Measurements from ENCODE around the gene CYB561. TPM values are rescaled to one million over a fixed set of nuclear protein-coding genes. Genes with fewer than 3 reads are reported as not detected.

Gene CYB561
- total and polyA plus RNA-seq, 2 donors (not counting 1 experiment from before 2014, with no cell fraction given): 3.5 to 4.9 TPM

DNA sequence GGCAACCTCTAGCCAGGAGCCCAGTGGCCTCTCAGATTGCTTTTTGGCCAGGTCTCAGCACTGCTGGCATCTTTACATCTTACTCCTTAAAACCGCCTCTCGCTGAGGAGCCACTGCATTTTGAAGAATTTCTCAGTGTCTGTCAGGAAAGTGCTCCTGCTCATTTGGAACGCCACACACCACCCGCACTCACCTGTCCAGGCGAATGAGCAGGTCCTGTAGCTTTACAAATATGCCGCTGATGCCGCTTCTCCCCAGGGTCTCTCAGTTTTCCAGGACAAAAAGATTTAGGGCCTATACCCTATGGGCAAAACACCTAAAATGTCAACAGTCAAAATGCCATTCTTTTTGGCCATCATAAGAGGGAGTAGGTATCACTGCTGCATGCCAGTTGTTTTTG is 22.1 kb downstream of the CYB561 start:
- WGBS (ENCODE audit: insufficient coverage): 89% methylated on average over 5 of the region's 7 CpGs
- peaks cover 0 to 8% of the 10 kb centered on the region in 2 donors for H3K4me1 ChIP-seq (ENCODE audit: control insufficient read depth in 2 of 2, insufficient read depth in 2 of 2, low read length in 2 of 2)
- Mint-ChIP-seq H3K4me3 (no peak overlapping the region), H3K9me3 (ENCODE audit: insufficient read depth) (no peaks in the 10 kb centered on the region), H3K27me3 (peaks cover 10% of the 10 kb centered on the region), H3K27ac (no peak overlapping the region), H3K4me1 (peaks cover 12% of the 10 kb centered on the region)
- DNase-seq (no peak), ATAC-seq (ENCODE audit: low read depth) (no peak)
- H3K4me3 ChIP-seq (ENCODE audit: control extremely low read depth in 1 of 5, extremely low read depth in 1 of 5, insufficient read depth in 1 of 5, low read depth in 2 of 5, low read length in 4 of 5): no peak overlapping the region
- no peaks in the 10 kb centered on the region for H3K79me2 ChIP-seq (ENCODE audit: control insufficient read depth, insufficient read depth, low read length)
- TF ChIP-seq, protein P1, sequence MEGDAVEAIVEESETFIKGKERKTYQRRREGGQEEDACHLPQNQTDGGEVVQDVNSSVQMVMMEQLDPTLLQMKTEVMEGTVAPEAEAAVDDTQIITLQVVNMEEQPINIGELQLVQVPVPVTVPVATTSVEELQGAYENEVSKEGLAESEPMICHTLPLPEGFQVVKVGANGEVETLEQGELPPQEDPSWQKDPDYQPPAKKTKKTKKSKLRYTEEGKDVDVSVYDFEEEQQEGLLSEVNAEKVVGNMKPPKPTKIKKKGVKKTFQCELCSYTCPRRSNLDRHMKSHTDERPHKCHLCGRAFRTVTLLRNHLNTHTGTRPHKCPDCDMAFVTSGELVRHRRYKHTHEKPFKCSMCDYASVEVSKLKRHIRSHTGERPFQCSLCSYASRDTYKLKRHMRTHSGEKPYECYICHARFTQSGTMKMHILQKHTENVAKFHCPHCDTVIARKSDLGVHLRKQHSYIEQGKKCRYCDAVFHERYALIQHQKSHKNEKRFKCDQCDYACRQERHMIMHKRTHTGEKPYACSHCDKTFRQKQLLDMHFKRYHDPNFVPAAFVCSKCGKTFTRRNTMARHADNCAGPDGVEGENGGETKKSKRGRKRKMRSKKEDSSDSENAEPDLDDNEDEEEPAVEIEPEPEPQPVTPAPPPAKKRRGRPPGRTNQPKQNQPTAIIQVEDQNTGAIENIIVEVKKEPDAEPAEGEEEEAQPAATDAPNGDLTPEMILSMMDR (IDR thresholded peaks at IDR 0.05): no peak
- no peak for TF ChIP-seq EZH2 (IDR thresholded peaks at IDR 0.05; ENCODE audit: borderline replicate concordance, insufficient read depth, low read depth, low read length, poor library complexity, severe bottlenecking)
- no peak overlapping the region for H3K27ac ChIP-seq (ENCODE audit: low read length in 2 of 2)
- no peak overlapping the region for H3K9ac ChIP-seq (ENCODE audit: low read length)
- no peak overlapping the region for H2AFZ ChIP-seq (ENCODE audit: insufficient read depth, low read depth, low read length, poor library complexity, severe bottlenecking)
- ChIA-PET CTCF (interaction anchor here (0.5 to 8.7 kb wide), 6 partner anchors 10 to 287 kb away, joined by 3 to 158 read pairs (median 28); partner anchors contain the start of gene ACE), POLR2A (interaction anchor here (0.6 kb wide), 1 partner anchor 204 kb away, joined by 3 read pairs; no protein-coding TSS in a partner anchor)
- H3K9me3 ChIP-seq (ENCODE audit: control extremely low read depth in 1 of 3, control insufficient read depth in 2 of 3, insufficient read depth in 1 of 3, low read length in 2 of 3): no peaks in the 10 kb centered on the region
- intact Hi-C loops (cut with micrococcal nuclease): no loop called here
- no peaks in the 10 kb centered on the region for H3K36me3 ChIP-seq (replicated peaks in 1 of 2; ENCODE audit: control extremely low read depth in 1 of 2, control insufficient read depth in 1 of 2, extremely low read depth in 1 of 2, insufficient read depth in 2 of 2, low read length in 1 of 2)
- H3K4me2 ChIP-seq (replicated peaks; ENCODE audit: low read depth, low read length, poor library complexity, severe bottlenecking): no peak overlapping the region
- H3K27me3 ChIP-seq (replicated peaks in 1 of 4; ENCODE audit: control extremely low read depth in 1 of 4, control insufficient read depth in 3 of 4, insufficient read depth in 4 of 4, low read length in 3 of 4): no peaks in the 10 kb centered on the region
- no peaks in the 10 kb centered on the region for H4K20me1 ChIP-seq (ENCODE audit: control insufficient read depth, insufficient read depth, low read length, poor library complexity, severe bottlenecking)

DNA sequence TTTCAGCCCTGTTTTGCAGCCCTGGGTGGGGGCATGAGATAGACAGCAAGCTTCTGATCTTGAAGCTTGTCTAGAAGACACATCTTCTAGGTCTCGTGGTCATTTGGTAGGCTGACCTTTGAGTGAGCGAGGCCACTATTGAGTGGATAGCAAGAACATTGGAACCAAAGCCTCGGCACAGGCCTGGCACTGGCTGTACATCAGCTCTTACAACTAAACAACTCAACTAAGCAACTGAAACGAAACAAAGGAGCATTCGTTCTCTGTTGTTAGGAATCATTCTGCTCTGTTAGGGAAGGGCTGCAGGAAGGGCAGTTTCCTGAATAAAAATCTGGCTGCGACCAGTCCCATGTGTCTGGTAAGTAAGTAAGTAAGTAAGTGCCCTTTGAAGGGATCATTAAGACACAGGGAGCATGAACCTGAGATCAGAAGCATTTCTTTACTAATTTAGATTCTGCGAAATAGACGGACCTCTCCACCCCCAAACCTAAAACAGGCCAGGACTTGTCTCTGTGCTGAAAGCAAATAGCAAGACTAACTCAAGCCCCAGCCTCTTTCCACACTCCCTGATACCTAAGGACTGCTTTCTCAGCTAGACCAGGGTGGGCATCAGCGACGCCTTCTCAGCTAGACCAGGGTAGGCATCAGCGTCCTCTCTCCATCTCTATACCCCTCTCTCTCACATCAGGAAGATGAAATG is 22.7 kb downstream of the CYB561 start:
- POLR2A ChIA-PET: interaction anchor here (0.6 kb wide), 1 partner anchor 205 kb away, joined by 3 read pairs; no protein-coding TSS in a partner anchor
- WGBS (ENCODE audit: insufficient coverage): 74% methylated on average over 9 of the region's 11 CpGs
- peaks cover 12% of the 10 kb centered on the region for H3K4me1 Mint-ChIP-seq

More for the DNA sequence above, 22.7 kb downstream of the CYB561 start:
- H3K4me3 Mint-ChIP-seq: no peak overlapping the region
- intact Hi-C loops (cut with micrococcal nuclease): no loop called here
- no peak overlapping the region for H3K9ac ChIP-seq (ENCODE audit: low read length)
- H3K4me2 ChIP-seq (replicated peaks; ENCODE audit: low read depth, low read length, poor library complexity, severe bottlenecking): no peak overlapping the region
- H3K27me3 Mint-ChIP-seq: peaks cover 10% of the 10 kb centered on the region
- no peak overlapping the region for H2AFZ ChIP-seq (ENCODE audit: insufficient read depth, low read depth, low read length, poor library complexity, severe bottlenecking)
- H3K27ac ChIP-seq (ENCODE audit: low read length in 2 of 2): no peak overlapping the region
- CTCF ChIA-PET: interaction anchor here (0.5 to 8.7 kb wide), 6 partner anchors 9 to 287 kb away, joined by 3 to 158 read pairs (median 28); partner anchors contain the start of gene ACE
- H3K4me3 ChIP-seq (ENCODE audit: control extremely low read depth in 1 of 5, extremely low read depth in 1 of 5, insufficient read depth in 1 of 5, low read depth in 2 of 5, low read length in 4 of 5): no peak overlapping the region
- no peak for TF ChIP-seq EZH2 (IDR thresholded peaks at IDR 0.05; ENCODE audit: borderline replicate concordance, insufficient read depth, low read depth, low read length, poor library complexity, severe bottlenecking)
- TF ChIP-seq, protein P1 (IDR thresholded peaks at IDR 0.05): no peak
- no peaks in the 10 kb centered on the region for H3K79me2 ChIP-seq (ENCODE audit: control insufficient read depth, insufficient read depth, low read length)
- H3K36me3 ChIP-seq (replicated peaks in 1 of 2; ENCODE audit: control extremely low read depth in 1 of 2, control insufficient read depth in 1 of 2, extremely low read depth in 1 of 2, insufficient read depth in 2 of 2, low read length in 1 of 2): no peaks in the 10 kb centered on the region
- no peak for DNase-seq
- H3K4me1 ChIP-seq (ENCODE audit: control insufficient read depth in 2 of 2, insufficient read depth in 2 of 2, low read length in 2 of 2): peaks cover 0 to 8% of the 10 kb centered on the region in 2 donors
- H4K20me1 ChIP-seq (ENCODE audit: control insufficient read depth, insufficient read depth, low read length, poor library complexity, severe bottlenecking): no peaks in the 10 kb centered on the region
- H3K27ac Mint-ChIP-seq: no peak overlapping the region
- H3K9me3 ChIP-seq (ENCODE audit: control extremely low read depth in 1 of 3, control insufficient read depth in 2 of 3, insufficient read depth in 1 of 3, low read length in 2 of 3): no peaks in the 10 kb centered on the region
- ATAC-seq (ENCODE audit: low read depth): no peak
- no peaks in the 10 kb centered on the region for H3K9me3 Mint-ChIP-seq (ENCODE audit: insufficient read depth)
- no peaks in the 10 kb centered on the region for H3K27me3 ChIP-seq (replicated peaks in 1 of 4; ENCODE audit: control extremely low read depth in 1 of 4, control insufficient read depth in 3 of 4, insufficient read depth in 4 of 4, low read length in 3 of 4)
